Ectodermal cell (in vitro differentiated cells): ENCODE results near the gene SLC7A11.

Source experiments
- H3K27ac ChIP-seq: 2 replicates; pipeline ENCODE4 v1.7.0; 2013; ENCODE audit warnings: mild to moderate bottlenecking, low read depth, low read length; ENCODE audit not compliant: insufficient read depth, poor library complexity, severe bottlenecking
- H3K27me3 ChIP-seq: 2 replicates; pipeline ENCODE4 v1.7.0; 2013; ENCODE audit warnings: mild to moderate bottlenecking, low read length; ENCODE audit not compliant: insufficient read depth, control insufficient read depth, poor library complexity, severe bottlenecking
- H3K36me3 ChIP-seq: one replicate; pipeline ENCODE4 v1.7.0; 2013; ENCODE audit warnings: low read length; ENCODE audit not compliant: control insufficient read depth, insufficient read depth
- H3K4me1 ChIP-seq: one replicate; pipeline ENCODE4 v1.7.0; 2013; ENCODE audit warnings: low read length; ENCODE audit not compliant: control insufficient read depth, insufficient read depth
- H3K4me3 ChIP-seq: 2 replicates; pipeline ENCODE4 v1.7.0; 2013; ENCODE audit warnings: low read depth, low read length, control low read depth; ENCODE audit not compliant: insufficient read depth
- H3K9me3 ChIP-seq: 2 replicates; pipeline ENCODE4 v1.7.0; 2013; ENCODE audit warnings: mild to moderate bottlenecking, low read length, moderate library complexity; ENCODE audit not compliant: control insufficient read depth
- WGBS, 2 experiments: methylation state at CpG; one replicate each; pipeline ENCODE4 v1.1.7; 2013; ENCODE audit warnings: missing lambda C conversion rate in 2 of 2; 5-methylcytosine and 5-hydroxymethylcytosine counted together

The SLC7A11 gene

DNA sequence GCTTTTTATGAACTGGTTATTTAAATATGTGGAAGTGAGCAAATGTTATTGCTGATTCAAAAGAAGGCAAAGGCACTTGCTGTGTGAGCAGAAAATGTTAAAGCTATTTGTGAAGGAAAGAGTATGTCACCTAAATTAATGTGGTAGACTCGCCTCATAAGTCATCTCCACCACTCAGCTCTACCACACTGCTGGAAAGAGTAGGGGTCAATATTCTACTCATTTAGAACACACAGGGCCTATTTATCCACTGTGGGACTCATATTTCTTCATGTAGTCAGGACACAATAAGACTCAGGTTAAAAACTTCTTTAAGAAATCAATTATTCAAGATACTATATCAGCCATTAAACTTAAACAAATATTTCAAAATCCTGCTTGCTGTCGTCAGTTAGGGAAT is 106.5 kb downstream of the SLC7A11 start:
- H3K36me3 ChIP-seq = no peaks in the 10 kb centered on the region
- H3K27me3 ChIP-seq = no peaks in the 10 kb centered on the region
- WGBS, 2 experiments = 81 to 92% methylated on average over 2 of the region's 2 CpGs
- H3K9me3 ChIP-seq = peaks cover 2% of the 10 kb centered on the region
- H3K27ac ChIP-seq = no peak overlapping the region
- H3K4me3 ChIP-seq = no peak overlapping the region
- H3K4me1 ChIP-seq = no peaks in the 10 kb centered on the region

DNA sequence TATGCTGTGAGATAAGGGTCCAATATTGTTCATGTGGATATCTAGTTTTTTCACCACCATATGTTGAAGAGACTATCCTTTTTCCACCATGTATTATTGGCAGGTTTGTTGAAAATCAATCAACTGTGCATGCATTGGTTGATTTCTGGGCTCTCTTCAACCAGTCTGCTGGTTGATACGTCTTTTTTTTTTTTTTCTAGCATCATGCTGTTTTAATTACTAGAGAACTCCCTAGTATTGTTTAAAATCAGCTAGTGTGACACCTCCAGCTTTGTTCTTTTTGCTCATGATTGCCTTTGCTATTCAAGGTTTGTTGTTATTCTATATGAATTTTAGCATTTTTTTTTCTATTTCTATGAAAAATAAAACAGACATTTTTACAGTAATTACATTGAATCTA is 123.9 kb downstream of the SLC7A11 start:
- no peaks in the 10 kb centered on the region for H3K36me3 ChIP-seq
- H3K4me1 ChIP-seq = no peaks in the 10 kb centered on the region
- no peak overlapping the region for H3K4me3 ChIP-seq
- H3K27me3 ChIP-seq = no peaks in the 10 kb centered on the region
- no peak overlapping the region for H3K27ac ChIP-seq
- WGBS, 2 experiments = 64% methylated on average over 1 of the region's 1 CpG; no CpG with 5 or more reads in 1 of the 2 experiments
- H3K9me3 ChIP-seq = no peaks in the 10 kb centered on the region

DNA sequence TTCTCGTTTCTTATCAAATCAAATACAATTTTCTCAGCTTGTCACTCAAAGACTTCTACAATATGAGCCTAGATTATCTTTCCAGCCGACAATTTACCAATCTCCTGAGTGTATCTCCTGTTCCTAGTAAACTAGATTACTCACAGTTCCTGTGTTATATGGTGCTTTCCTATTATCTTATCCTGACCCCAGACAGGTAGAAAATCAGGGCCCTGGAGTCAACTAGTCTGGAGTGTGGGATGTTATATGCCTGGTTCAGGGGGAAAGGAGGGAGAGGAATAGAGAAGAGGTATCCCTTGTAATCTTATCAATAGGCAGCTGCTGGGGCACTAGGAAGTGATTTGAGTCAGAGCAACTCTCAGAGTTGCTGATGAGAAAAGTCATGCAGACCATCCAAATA is 127.1 kb downstream of the SLC7A11 start:
- no peaks in the 10 kb centered on the region for H3K36me3 ChIP-seq
- no peak overlapping the region for H3K27ac ChIP-seq
- no peaks in the 10 kb centered on the region for H3K4me1 ChIP-seq
- H3K4me3 ChIP-seq = no peak overlapping the region
- no peaks in the 10 kb centered on the region for H3K9me3 ChIP-seq
- H3K27me3 ChIP-seq = no peaks in the 10 kb centered on the region
- WGBS, 2 experiments = 92 to 93% methylated on average over 2 of the region's 2 CpGs

DNA sequence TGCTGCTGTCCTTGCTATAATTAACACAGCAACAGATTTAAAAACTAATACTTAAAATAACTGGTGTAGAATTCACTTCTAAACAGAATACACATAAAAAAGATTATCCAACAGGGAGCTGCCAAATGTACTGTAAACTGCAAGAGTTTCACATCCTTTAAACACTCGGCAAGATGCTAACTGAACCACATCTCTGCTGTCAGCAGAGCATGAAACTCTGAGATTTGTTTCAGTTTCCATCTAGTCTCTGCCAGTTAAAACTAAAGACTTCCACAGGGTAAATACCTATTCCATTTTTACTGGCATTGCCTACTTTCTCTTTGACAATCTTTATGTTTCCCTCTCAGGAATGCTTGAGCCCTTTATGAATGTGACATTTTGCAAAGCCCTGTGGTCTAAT is 127.7 kb downstream of the SLC7A11 start:
- Histone ChIP-seq H3K36me3 (no peaks in the 10 kb centered on the region), H3K27me3 (no peaks in the 10 kb centered on the region), H3K9me3 (no peaks in the 10 kb centered on the region), H3K4me1 (no peaks in the 10 kb centered on the region), H3K27ac (no peak overlapping the region), H3K4me3 (no peak overlapping the region)
- 90 to 94% methylated on average over 1 of the region's 1 CpG for WGBS, 2 experiments
